Suprapubic skin (tissue), 3 donors: ENCODE results near the gene MLF2.

Experiments used
- CTCF ChIP-seq, 2 donors: fragments of 200-600 bp in 1 of 2; fragments of 450-650 bp in 1 of 2; sonication (generic) in 1 of 2; IDR thresholded peaks; one replicate each; pipeline ENCODE4 v1.5.1; 2016 to 2019; ENCODE audit warnings: antibody characterized with exemption in 2 of 2, mild to moderate bottlenecking in 1 of 2, moderate library complexity in 1 of 2
- EP300 ChIP-seq: sonication (generic); formaldehyde crosslinking; IDR thresholded peaks from one replicate; pipeline ENCODE4 v1.6.1; 2017; ENCODE audit warnings: antibody characterized with exemption

- no peak for TF ChIP-seq EP300
- no peak for TF ChIP-seq CTCF (IDR thresholded peaks at IDR 0.05)
Measured at GRCh38 chr12:6770094-6770493, 17.2 kb upstream of the MLF2 start.
